ENCODE data around the gene GUSB. TPM values are rescaled to one million over a fixed set of nuclear protein-coding genes. Genes with fewer than 3 reads are reported as not detected.

The GUSB gene
- total RNA-seq, 1 experiment from 2014 or later = 193 TPM

Other genes with a start within 250 kb of the GUSB start
- gene VKORC1L1, start 109.1 kb downstream of the GUSB start, total RNA-seq (2014; rRNA removed; shearing (Covaris generic); ENCODE audit: low replicate concordance) = 5.2 and 6.9 TPM in 2 replicates
- gene ASL, start 93.6 kb upstream of the GUSB start, total RNA-seq (2014; rRNA removed; shearing (Covaris generic); ENCODE audit: low replicate concordance) = 83.4 and 85.7 TPM in 2 replicates
- 92.3 and 131 TPM in 2 replicates for gene CRCP, start 132.6 kb upstream of the GUSB start, total RNA-seq (2014; rRNA removed; shearing (Covaris generic); ENCODE audit: low replicate concordance)
- 53.2 and 59.9 TPM in 2 replicates for gene TPST1, start 223.1 kb upstream of the GUSB start, total RNA-seq (2014; rRNA removed; shearing (Covaris generic); ENCODE audit: low replicate concordance)

Data from Caki2 (cell line).